Ishikawa (cell line): Measurements from ENCODE around the gene KRTAP20-2.

Experiments
- CREB1 ChIP-seq: IDR thresholded peaks from 2 replicates; pipeline ENCODE4 v1.6.1; 2012; ENCODE audit warnings: low read depth
- EGR1 ChIP-seq: IDR thresholded peaks from 2 replicates; pipeline ENCODE4 v1.6.1; 2012
- EP300 ChIP-seq: IDR thresholded peaks from 2 replicates; pipeline ENCODE4 v1.6.1; 2012; ENCODE audit warnings: borderline replicate concordance
- FOXM1 ChIP-seq: IDR thresholded peaks from 2 replicates; pipeline ENCODE4 v1.6.1; 2012; ENCODE audit warnings: low read depth, borderline replicate concordance
- MAX ChIP-seq: IDR thresholded peaks from 2 replicates; pipeline ENCODE4 v1.6.1; 2012
- RAD21 ChIP-seq: IDR thresholded peaks from 2 replicates; pipeline ENCODE4 v1.6.1; 2012; ENCODE audit warnings: low read depth
- TEAD4 ChIP-seq: IDR thresholded peaks from 2 replicates; pipeline ENCODE4 v1.6.1; 2012
- ZBTB7A ChIP-seq: IDR thresholded peaks from 2 replicates; pipeline ENCODE4 v1.6.1; 2012; ENCODE audit warnings: low read depth
- TF ChIP-seq, protein P1 (sequence below): IDR thresholded peaks from 2 replicates; pipeline ENCODE4 v1.6.1; 2012; ENCODE audit warnings: low read depth, mild to moderate bottlenecking
- TF ChIP-seq, protein P2 (sequence below): IDR thresholded peaks from 2 replicates; pipeline ENCODE4 v1.6.1; 2012

GRCh38 chr21:30680586-30680985 lies 45.6 kb downstream of the KRTAP20-2 start:
- TF ChIP-seq ZBTB7A (no peak), FOXM1 (no peak), CREB1 (no peak), EGR1 (no peak), TEAD4 (no peak), MAX (no peak), EP300 (no peak), RAD21 (no peak)
- TF ChIP-seq, protein P1, sequence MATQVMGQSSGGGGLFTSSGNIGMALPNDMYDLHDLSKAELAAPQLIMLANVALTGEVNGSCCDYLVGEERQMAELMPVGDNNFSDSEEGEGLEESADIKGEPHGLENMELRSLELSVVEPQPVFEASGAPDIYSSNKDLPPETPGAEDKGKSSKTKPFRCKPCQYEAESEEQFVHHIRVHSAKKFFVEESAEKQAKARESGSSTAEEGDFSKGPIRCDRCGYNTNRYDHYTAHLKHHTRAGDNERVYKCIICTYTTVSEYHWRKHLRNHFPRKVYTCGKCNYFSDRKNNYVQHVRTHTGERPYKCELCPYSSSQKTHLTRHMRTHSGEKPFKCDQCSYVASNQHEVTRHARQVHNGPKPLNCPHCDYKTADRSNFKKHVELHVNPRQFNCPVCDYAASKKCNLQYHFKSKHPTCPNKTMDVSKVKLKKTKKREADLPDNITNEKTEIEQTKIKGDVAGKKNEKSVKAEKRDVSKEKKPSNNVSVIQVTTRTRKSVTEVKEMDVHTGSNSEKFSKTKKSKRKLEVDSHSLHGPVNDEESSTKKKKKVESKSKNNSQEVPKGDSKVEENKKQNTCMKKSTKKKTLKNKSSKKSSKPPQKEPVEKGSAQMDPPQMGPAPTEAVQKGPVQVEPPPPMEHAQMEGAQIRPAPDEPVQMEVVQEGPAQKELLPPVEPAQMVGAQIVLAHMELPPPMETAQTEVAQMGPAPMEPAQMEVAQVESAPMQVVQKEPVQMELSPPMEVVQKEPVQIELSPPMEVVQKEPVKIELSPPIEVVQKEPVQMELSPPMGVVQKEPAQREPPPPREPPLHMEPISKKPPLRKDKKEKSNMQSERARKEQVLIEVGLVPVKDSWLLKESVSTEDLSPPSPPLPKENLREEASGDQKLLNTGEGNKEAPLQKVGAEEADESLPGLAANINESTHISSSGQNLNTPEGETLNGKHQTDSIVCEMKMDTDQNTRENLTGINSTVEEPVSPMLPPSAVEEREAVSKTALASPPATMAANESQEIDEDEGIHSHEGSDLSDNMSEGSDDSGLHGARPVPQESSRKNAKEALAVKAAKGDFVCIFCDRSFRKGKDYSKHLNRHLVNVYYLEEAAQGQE, result no peak
- TF ChIP-seq, protein P2, sequence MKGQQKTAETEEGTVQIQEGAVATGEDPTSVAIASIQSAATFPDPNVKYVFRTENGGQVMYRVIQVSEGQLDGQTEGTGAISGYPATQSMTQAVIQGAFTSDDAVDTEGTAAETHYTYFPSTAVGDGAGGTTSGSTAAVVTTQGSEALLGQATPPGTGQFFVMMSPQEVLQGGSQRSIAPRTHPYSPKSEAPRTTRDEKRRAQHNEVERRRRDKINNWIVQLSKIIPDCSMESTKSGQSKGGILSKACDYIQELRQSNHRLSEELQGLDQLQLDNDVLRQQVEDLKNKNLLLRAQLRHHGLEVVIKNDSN, result no peak
